ENCODE data around the gene NDFIP2.

DNA sequence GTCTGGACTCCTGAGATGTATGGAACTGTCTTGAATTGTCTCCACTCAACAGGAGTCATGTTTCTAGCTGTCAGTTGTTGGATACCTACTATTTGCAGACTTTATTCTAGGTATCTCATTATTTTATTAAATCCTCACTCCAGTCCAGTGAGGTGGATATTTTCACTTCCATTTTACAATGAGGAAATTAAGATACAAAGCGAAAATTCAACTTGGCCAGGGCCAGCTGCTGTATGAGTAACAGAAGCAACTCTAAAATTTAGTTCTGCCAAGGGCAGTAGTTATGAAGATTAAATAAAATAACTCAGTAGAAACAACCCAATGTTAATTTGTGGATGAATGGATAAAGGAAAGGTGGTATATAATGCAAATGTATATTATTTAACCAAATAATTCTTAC, 12.6 kb upstream of the NDFIP2 start:
- TF ChIP-seq, protein P1, sequence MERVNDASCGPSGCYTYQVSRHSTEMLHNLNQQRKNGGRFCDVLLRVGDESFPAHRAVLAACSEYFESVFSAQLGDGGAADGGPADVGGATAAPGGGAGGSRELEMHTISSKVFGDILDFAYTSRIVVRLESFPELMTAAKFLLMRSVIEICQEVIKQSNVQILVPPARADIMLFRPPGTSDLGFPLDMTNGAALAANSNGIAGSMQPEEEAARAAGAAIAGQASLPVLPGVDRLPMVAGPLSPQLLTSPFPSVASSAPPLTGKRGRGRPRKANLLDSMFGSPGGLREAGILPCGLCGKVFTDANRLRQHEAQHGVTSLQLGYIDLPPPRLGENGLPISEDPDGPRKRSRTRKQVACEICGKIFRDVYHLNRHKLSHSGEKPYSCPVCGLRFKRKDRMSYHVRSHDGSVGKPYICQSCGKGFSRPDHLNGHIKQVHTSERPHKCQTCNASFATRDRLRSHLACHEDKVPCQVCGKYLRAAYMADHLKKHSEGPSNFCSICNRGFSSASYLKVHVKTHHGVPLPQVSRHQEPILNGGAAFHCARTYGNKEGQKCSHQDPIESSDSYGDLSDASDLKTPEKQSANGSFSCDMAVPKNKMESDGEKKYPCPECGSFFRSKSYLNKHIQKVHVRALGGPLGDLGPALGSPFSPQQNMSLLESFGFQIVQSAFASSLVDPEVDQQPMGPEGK (CRISPR knock-in tag; IDR thresholded peaks at IDR 0.05; ENCODE audit: borderline replicate concordance): no peak
- TF ChIP-seq, protein P2, sequence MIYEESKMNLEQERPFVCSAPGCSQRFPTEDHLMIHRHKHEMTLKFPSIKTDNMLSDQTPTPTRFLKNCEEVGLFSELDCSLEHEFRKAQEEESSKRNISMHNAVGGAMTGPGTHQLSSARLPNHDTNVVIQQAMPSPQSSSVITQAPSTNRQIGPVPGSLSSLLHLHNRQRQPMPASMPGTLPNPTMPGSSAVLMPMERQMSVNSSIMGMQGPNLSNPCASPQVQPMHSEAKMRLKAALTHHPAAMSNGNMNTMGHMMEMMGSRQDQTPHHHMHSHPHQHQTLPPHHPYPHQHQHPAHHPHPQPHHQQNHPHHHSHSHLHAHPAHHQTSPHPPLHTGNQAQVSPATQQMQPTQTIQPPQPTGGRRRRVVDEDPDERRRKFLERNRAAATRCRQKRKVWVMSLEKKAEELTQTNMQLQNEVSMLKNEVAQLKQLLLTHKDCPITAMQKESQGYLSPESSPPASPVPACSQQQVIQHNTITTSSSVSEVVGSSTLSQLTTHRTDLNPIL (CRISPR knock-in tag; IDR thresholded peaks at IDR 0.05; ENCODE audit: low read depth): no peak
- TF ChIP-seq TOX (CRISPR knock-in tag; IDR thresholded peaks at IDR 0.05; ENCODE audit: borderline replicate concordance) (no peak), TCF4 (CRISPR knock-in tag; IDR thresholded peaks at IDR 0.05; ENCODE audit: borderline replicate concordance) (no peak)
